Activated naive CD8-positive, alpha-beta T cell treated with anti-CD3 and anti-CD28 coated beads, Interleukin-2, amount 10 ng/mL, durations not matched to agents 7 days and 5 days (primary cell): ENCODE measurements around the gene COX10. TPM values are rescaled to one million over a fixed set of nuclear protein-coding genes. Genes with fewer than 3 reads are reported as not detected.

Source experiments
- ATAC-seq: fragments of 150-1000 bp; cut with Tn5 transposase; one replicate; pipeline ENCODE4 v1.10.0; 2021; ENCODE audit warnings: low read depth, moderate library complexity
- POLR2A ChIA-PET: fragments of 350-600 bp; sonication (Branson Sonifier 250); formaldehyde crosslinking; loops from one replicate; lab custom pipeline; 2021; ENCODE audit warnings: antibody characterized with exemption; lab: Charles Lee
- DNase-seq: peaks from one replicate; pipeline ENCODE4 v3.0.0; 2021
- H3K27ac Mint-ChIP-seq: one replicate; pipeline ENCODE4 v1.8.0; 2022; ENCODE audit warnings: mild to moderate bottlenecking, mixed read lengths
- H3K27me3 Mint-ChIP-seq: one replicate; pipeline ENCODE4 v1.8.0; 2022; ENCODE audit warnings: mild to moderate bottlenecking, moderate library complexity, mixed read lengths
- H3K36me3 Mint-ChIP-seq: one replicate; pipeline ENCODE4 v1.8.0; 2021; ENCODE audit warnings: mild to moderate bottlenecking, mixed read lengths
- H3K4me1 Mint-ChIP-seq: one replicate; pipeline ENCODE4 v1.8.0; 2021; ENCODE audit warnings: mixed read lengths
- H3K4me3 Mint-ChIP-seq: one replicate; pipeline ENCODE4 v1.8.0; 2022; ENCODE audit warnings: mild to moderate bottlenecking, moderate library complexity, mixed read lengths
- H3K9me3 Mint-ChIP-seq: one replicate; pipeline ENCODE4 v1.8.0; 2021; ENCODE audit warnings: mixed read lengths
- total RNA-seq, 2 experiments: library from RNA; stranded (reverse); gene quantifications; one replicate each; pipeline ENCODE4 v1.2.3, GENCODE V29; 2021

COX10 gene
- total RNA-seq, 2 experiments from 2014 or later = 17.1 to 19.8 TPM

DNA sequence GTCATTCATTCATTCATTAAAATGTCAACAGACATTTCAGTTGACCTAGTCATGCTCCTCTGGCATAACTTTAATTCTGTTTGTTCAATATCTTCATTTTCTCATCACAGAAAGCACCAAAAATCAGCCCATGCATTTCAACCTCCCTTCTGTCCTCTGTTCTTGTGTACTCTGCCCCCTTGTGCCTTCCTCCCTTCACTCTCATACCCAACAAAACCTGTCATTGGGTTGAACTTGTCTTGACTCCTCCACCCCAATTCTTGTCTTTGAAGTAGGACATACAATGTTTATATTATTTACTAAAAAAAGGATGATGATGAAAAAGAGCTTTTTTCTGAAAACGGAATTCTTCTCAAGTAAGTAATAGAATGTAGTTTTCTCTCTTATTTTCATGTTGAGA, 43.8 kb downstream of the COX10 start:
- H3K27me3 Mint-ChIP-seq = no peaks in the 10 kb centered on the region
- peaks cover 9% of the 10 kb centered on the region for H3K9me3 Mint-ChIP-seq
- H3K27ac Mint-ChIP-seq = no peak overlapping the region
- POLR2A ChIA-PET = no interaction called here
- H3K4me1 Mint-ChIP-seq = peaks cover 12% of the 10 kb centered on the region
- no peak for DNase-seq
- H3K36me3 Mint-ChIP-seq = peaks cover 40% of the 10 kb centered on the region
- no peak for ATAC-seq
- no peak overlapping the region for H3K4me3 Mint-ChIP-seq

DNA sequence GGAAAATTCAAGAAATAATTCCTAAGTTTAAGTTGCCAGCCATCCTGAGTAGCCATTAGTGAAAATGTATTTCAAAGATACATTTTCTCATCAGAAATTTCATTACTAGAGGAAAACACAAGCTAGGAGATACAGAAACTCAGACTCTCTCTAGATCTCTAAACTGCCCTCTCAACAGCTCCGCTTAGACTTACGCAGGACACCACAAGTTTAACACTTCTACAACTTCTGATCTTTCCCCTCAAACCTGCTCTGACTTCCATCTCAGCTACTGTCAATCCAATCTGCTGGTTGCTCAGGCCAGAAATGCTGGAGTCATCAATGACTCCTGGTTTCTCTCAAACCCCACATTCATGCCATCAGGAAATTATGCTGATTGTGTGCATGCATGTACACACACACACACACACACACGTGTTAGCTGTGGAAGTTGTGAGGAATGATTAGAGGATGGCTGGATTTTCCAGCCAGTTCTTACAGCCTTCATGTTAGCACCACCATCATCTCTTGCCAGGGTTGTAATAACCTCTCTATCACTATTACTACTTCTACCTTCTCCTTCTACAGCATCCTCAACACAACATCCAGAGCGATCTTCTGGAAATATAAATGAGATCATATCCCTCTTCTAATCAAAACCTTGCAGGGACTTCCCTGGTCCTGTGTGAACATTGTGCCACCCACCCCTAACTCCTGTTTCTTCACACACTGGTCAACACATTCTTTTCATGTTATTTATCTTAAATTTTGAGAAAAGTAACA, 47.1 kb downstream of the COX10 start:
- H3K27me3 Mint-ChIP-seq = no peaks in the 10 kb centered on the region
- ATAC-seq = no peak
- H3K36me3 Mint-ChIP-seq = peaks cover 30% of the 10 kb centered on the region
- no peak overlapping the region for H3K27ac Mint-ChIP-seq
- H3K4me3 Mint-ChIP-seq = no peak overlapping the region
- H3K4me1 Mint-ChIP-seq = peaks cover 27% of the 10 kb centered on the region
- POLR2A ChIA-PET = interaction anchor here (0.7 kb wide), 1 partner anchor 181 kb away, joined by 3 read pairs; no protein-coding TSS in a partner anchor
- H3K9me3 Mint-ChIP-seq = peaks cover 7% of the 10 kb centered on the region
- DNase-seq = no peak

DNA sequence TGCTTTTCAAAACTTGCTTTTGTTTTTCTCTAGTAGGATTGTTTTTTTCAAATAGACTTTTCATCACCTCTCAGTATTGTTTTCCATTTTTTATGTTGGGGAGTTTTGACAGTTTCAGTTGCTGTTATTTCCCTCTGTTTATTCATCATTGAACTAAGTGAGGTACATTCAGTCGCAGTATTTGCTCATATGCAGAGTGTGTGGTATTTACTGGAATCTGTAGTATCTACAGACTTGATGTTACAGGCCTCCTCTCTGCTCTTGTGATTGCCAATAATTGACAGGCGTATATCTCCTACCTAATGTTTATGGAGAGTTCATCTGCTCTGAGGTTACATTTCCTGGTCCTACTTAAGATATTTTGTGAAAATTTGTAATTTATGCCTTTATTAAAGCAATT, 49.6 kb downstream of the COX10 start:
- Mint-ChIP-seq H3K4me3 (peak overlapping the region; percentile 17), H3K36me3 (peaks cover 34% of the 10 kb centered on the region), H3K27me3 (no peaks in the 10 kb centered on the region), H3K27ac (peak overlapping the region; percentile 74), H3K9me3 (peaks cover 7% of the 10 kb centered on the region), H3K4me1 (peaks cover 30% of the 10 kb centered on the region)
- no peak for DNase-seq
- POLR2A ChIA-PET = no interaction called here
- peak; percentile 68 for ATAC-seq

DNA sequence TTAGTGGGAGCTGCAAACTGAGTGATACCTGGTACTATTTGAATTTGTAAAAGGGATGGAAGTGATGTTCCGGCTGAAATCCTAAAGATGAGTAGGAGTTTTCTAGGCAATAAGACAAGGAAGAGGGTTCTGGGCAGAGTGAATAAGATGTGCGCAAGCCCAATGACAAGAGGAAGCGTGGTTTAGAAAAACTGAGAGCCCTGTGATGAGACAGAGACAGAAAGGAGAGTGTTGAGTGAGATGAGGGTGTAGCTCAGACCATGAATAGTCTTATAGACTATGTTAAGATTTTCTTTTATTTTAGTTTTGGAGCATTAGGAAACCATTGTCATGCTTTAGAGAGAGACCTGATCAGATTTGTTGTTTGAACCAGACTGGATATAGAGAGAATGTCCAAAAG, 50.2 kb downstream of the COX10 start:
- Mint-ChIP-seq H3K4me1 (peaks cover 32% of the 10 kb centered on the region), H3K4me3 (no peak overlapping the region), H3K27me3 (no peaks in the 10 kb centered on the region), H3K36me3 (peaks cover 34% of the 10 kb centered on the region), H3K27ac (peak overlapping the region; percentile 3), H3K9me3 (peaks cover 7% of the 10 kb centered on the region)
- POLR2A ChIA-PET = no interaction called here
- peak; percentile 42 for ATAC-seq
- DNase-seq = no peak

DNA sequence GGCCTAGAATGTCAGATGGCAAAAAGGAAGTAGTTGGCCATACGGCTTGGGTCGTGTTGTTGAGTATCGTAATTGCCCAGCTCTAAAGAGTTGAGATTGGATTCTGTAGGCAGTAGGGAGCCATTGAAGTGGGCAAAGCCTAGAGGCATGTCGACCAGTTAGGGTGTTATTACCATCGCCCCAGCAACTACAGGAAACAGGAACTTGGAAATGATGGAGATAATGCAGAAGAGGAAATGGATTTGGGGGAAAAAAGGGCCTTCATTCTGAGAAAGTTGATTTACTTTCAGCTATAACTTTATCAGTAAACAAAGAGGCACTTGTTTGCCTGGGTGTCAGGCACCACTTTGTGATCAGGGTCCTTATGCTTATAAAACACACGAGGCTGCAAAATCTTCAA, 52.6 kb downstream of the COX10 start:
- no peak for DNase-seq
- no peaks in the 10 kb centered on the region for H3K27me3 Mint-ChIP-seq
- peaks cover 20% of the 10 kb centered on the region for H3K36me3 Mint-ChIP-seq
- H3K4me1 Mint-ChIP-seq = peaks cover 25% of the 10 kb centered on the region
- H3K27ac Mint-ChIP-seq = no peak overlapping the region
- no peak for ATAC-seq
- POLR2A ChIA-PET = no interaction called here
- peaks cover 4% of the 10 kb centered on the region for H3K9me3 Mint-ChIP-seq
- H3K4me3 Mint-ChIP-seq = no peak overlapping the region

DNA sequence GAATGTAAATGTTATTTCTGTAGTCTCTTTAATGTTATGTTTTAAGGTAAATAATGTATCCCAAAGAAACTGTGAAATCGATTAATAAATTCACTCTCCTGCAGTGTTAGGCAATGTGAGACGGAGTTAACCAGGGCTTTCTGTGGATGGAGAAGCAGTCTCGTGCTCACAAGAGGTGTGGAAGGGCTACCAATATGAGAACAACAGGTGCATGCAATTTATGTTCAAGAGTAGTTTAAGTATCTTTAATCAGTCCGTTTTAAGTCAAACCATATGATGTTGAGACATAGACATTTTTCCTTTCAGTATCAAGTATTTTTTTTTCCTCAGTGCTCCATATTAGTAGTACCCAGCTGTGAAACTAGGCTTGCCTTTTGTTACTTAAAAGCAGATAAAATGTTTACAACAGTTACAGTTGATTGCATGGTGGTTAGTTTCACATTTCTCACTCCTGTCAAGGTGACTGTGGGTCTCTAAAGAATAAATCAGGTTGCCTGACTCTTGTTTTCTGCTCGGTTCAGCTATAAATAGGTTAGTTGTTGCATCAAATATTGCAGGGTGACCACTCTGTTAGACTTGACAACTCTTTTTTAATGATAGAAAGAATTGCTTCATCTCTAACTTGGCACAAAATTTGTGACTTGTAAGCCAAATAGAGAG, 54.4 kb downstream of the COX10 start:
- DNase-seq = no peak
- POLR2A ChIA-PET = no interaction called here
- peaks cover 3% of the 10 kb centered on the region for H3K9me3 Mint-ChIP-seq
- peaks cover 17% of the 10 kb centered on the region for H3K36me3 Mint-ChIP-seq
- H3K27me3 Mint-ChIP-seq = no peaks in the 10 kb centered on the region
- no peak for ATAC-seq
- no peak overlapping the region for H3K27ac Mint-ChIP-seq
- peaks cover 20% of the 10 kb centered on the region for H3K4me1 Mint-ChIP-seq
- no peak overlapping the region for H3K4me3 Mint-ChIP-seq

DNA sequence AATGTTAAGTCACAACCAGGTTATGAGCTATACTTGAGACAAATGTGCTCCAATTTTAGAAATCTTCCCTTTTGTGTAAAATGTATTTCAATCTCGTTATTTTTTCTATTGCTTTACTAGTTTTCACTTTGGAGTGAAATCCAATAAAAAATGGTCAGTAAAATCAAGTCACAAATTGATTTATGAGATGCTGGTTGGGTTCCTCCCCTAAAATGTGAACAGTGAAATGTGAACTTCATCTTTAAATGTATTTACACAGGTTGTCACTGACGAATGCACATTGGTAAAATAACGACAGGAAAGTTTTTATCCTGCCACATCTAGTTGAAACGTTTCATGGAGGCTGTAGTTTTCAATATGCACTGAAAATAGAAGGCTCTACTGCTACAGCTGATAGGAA, 55.5 kb downstream of the COX10 start:
- POLR2A ChIA-PET = no interaction called here
- Mint-ChIP-seq H3K27me3 (no peaks in the 10 kb centered on the region), H3K9me3 (peaks cover 3% of the 10 kb centered on the region), H3K36me3 (peaks cover 17% of the 10 kb centered on the region), H3K27ac (no peak overlapping the region), H3K4me1 (peaks cover 11% of the 10 kb centered on the region), H3K4me3 (no peak overlapping the region)
- ATAC-seq (no peak), DNase-seq (no peak)

DNA sequence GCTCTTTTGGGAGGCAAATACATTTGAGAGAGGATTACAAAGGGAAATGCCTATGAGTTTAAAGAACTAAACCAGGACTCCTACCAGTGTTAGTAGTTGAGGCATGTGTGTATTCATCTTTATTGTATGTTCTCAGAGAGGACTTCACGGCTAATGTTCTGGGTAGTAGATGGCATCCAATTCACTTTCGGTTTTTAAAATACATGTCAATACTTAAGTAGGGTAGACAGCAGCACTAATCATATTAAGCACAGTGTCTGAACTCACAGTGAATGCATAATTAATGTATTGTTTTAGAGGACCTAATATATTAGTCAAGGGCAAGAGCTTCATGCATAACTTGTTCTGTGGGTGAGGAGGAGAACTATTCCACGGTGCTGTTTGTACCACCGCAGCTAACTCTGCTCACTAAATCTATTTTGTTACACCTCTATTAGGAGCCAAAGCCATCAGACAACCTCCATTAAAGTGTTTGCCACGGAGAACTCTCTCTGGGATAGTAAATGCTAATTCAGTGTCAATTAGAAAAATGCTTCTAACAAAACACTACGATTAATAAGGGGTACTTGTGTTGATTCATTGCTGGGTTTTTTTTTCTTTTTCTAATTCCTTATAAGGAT, 56.3 kb downstream of the COX10 start:
- Mint-ChIP-seq H3K4me1 (peaks cover 7% of the 10 kb centered on the region), H3K36me3 (peaks cover 12% of the 10 kb centered on the region), H3K27ac (no peak overlapping the region), H3K27me3 (no peaks in the 10 kb centered on the region), H3K9me3 (no peaks in the 10 kb centered on the region), H3K4me3 (no peak overlapping the region)
- DNase-seq = no peak
- ATAC-seq = no peak
- POLR2A ChIA-PET = no interaction called here

DNA sequence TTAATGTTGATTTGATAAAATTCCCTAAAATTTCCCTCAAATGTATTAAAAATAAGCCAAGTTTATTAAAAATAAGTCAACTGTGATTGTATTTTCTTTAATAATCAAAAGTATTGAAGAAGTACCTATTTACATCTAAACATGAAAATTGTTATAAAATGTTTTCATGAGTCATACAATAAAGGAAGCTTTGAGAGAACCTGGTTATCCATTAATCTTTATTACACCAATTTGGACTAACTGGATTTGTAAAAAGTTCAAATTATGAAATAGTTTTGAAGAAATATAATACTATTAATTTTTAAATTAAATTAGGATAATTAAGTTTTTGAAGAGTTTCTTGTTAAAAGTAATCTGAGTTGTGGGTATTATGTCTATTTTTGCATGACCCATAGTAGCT, 63.8 kb downstream of the COX10 start:
- Mint-ChIP-seq H3K27ac (no peak overlapping the region), H3K27me3 (no peaks in the 10 kb centered on the region), H3K4me3 (no peak overlapping the region), H3K36me3 (peaks cover 3% of the 10 kb centered on the region), H3K9me3 (no peaks in the 10 kb centered on the region), H3K4me1 (no peaks in the 10 kb centered on the region)
- ATAC-seq = no peak
- no peak for DNase-seq
- POLR2A ChIA-PET = no interaction called here

DNA sequence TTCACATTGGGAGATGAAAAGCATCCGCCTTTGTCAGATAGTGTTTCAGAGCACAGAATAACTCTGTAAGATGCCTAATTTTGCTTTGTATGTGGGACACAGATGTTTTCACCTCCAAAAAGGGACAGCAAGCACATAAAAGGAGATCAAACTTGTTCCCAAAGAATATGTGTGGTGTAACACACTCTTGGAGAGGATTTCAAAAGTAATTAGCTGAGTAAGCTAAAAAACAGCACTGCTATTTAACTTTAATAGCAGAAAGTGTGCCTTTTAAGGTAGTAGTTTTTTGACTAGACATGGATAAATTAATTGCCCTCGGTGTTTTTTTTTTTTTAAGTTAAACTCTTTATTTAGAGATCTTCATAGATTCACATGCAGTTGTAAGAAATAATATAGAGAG, 65.2 kb downstream of the COX10 start:
- H3K36me3 Mint-ChIP-seq = peaks cover 3% of the 10 kb centered on the region
- DNase-seq (no peak), ATAC-seq (no peak)
- H3K9me3 Mint-ChIP-seq = no peaks in the 10 kb centered on the region
- no peaks in the 10 kb centered on the region for H3K4me1 Mint-ChIP-seq
- POLR2A ChIA-PET = no interaction called here
- H3K27ac Mint-ChIP-seq = no peak overlapping the region
- H3K4me3 Mint-ChIP-seq = no peak overlapping the region
- no peaks in the 10 kb centered on the region for H3K27me3 Mint-ChIP-seq

DNA sequence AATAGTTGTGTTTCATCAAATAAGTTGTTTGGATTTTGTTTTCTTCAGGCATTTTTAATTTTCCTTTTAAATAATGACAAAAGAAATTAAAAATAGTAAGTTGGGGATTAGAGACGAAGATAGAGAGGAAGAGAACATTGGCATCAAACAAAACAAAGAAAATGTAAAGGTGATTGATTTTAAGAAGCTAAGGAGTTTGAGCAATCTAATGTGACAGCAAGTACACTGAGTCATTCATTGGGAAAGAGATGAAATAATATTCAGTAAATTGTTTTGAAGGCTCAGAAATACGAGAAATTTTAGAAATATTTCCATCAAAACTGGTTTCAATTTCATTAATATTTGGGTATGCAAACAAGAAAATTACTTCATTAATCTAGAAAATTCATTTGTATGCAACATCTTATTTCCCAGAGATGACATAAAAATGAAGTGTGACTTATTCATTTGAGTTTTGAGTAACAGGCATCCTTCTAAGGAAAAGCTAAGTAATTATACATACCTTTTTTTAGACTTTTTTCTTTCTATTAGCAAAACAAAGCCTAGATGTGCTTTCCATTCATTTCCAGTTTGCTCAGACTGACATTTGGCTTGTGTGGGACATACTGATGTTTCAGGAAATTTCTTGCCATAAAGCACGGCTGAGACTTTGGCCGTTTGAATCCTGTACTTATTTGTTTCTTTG, 66.7 kb downstream of the COX10 start:
- Mint-ChIP-seq H3K27me3 (no peaks in the 10 kb centered on the region), H3K9me3 (no peaks in the 10 kb centered on the region), H3K4me3 (no peak overlapping the region), H3K36me3 (no peaks in the 10 kb centered on the region), H3K27ac (no peak overlapping the region), H3K4me1 (no peaks in the 10 kb centered on the region)
- POLR2A ChIA-PET = no interaction called here
- ATAC-seq (no peak), DNase-seq (no peak)

DNA sequence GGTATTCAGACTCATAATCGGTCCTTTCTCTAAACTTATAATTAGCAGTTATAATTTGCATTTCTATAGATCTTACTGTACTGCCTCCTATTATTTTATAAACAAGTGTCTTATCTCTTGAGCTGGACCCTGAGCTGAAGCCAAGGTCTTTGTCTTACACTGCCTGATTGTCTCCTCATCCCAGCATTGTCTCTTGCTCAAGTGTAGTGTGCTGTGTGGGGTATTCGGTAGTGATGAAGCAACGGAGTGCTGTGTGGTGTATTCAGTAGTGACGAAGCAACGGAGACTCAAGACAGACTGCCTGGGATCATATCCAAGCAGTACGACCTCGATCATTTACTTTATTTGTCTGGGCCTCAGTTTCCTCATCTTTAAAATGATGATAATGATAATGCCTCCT, 69.3 kb downstream of the COX10 start:
- Mint-ChIP-seq H3K27me3 (no peaks in the 10 kb centered on the region), H3K4me1 (no peaks in the 10 kb centered on the region), H3K4me3 (no peak overlapping the region), H3K27ac (no peak overlapping the region), H3K9me3 (no peaks in the 10 kb centered on the region), H3K36me3 (no peaks in the 10 kb centered on the region)
- no peak for DNase-seq
- ATAC-seq = no peak
- POLR2A ChIA-PET = no interaction called here

DNA sequence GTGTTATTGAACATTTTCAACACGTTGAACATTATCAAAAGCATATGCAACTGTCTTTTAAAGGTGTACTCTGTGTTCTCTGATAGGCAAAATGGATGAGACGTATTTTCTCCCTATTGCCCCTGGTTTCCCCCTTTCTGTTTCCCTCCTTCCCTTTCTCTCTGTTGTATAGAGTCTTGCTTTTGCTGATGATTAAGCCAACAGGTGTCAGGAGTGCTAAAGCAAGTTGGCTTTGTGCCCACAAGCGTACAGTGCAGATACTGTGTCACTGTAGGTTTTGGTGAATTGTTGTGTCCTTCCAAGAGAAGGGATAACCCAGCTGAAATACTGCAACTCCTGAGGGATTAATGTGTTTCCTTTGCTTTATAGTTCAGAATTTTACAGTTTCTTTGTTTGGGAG, 74.4 kb downstream of the COX10 start:
- H3K4me3 Mint-ChIP-seq = no peak overlapping the region
- H3K36me3 Mint-ChIP-seq = peaks cover 18% of the 10 kb centered on the region
- no peak for ATAC-seq
- H3K27ac Mint-ChIP-seq = no peak overlapping the region
- H3K9me3 Mint-ChIP-seq = peaks cover 3% of the 10 kb centered on the region
- POLR2A ChIA-PET = no interaction called here
- DNase-seq = no peak
- no peaks in the 10 kb centered on the region for H3K27me3 Mint-ChIP-seq
- no peaks in the 10 kb centered on the region for H3K4me1 Mint-ChIP-seq
